HepG2 (cell line): ENCODE data around the gene PPIL6. TPM values are rescaled to one million over a fixed set of nuclear protein-coding genes. Genes with fewer than 3 reads are reported as not detected.
A peak's percentile ranks its signal among the peaks of the same experiment; 100 is the strongest.

ENCODE experiments used
- ARNTL ChIP-seq: sonication (generic); formaldehyde crosslinking; IDR thresholded peaks from 2 replicates; pipeline ENCODE4 v1.4.0; 2020; ENCODE audit warnings: mild to moderate bottlenecking, missing genetic modification reagents
- ATF7-NPFF ChIP-seq: sonication (generic); formaldehyde crosslinking; IDR thresholded peaks from 2 replicates; pipeline ENCODE4 v1.8.1; 2023; ENCODE audit warnings: mild to moderate bottlenecking, low read depth, missing genetic modification reagents, moderate library complexity
- DR1 ChIP-seq: sonication (generic); formaldehyde crosslinking; IDR thresholded peaks from 2 replicates; pipeline ENCODE4 v1.8.0; 2021; ENCODE audit warnings: mild to moderate bottlenecking, missing genetic modification reagents, inconsistent platforms
- HCFC1 ChIP-seq: fragments of 150-350 bp; IDR thresholded peaks from 2 replicates; pipeline ENCODE4 v1.6.1; 2014; ENCODE audit warnings: low read depth, low read length
- HOXA9 ChIP-seq: sonication (generic); formaldehyde crosslinking; IDR thresholded peaks from 2 replicates; pipeline ENCODE4 v1.8.1; 2022; ENCODE audit warnings: missing genetic modification reagents, mild to moderate bottlenecking, moderate library complexity, borderline replicate concordance
- POGK ChIP-seq: sonication (generic); formaldehyde crosslinking; conservative IDR thresholded peaks from 2 replicates; pipeline ENCODE4 v1.8.0; 2022; ENCODE audit warnings: mild to moderate bottlenecking, moderate library complexity, missing genetic modification reagents
- PREB ChIP-seq: sonication (generic); formaldehyde crosslinking; IDR thresholded peaks from 2 replicates; pipeline ENCODE4 v1.4.0; 2020; ENCODE audit warnings: missing genetic modification reagents
- RAD21 ChIP-seq: fragments of 450-650 bp; formaldehyde crosslinking; IDR thresholded peaks from 2 replicates; pipeline ENCODE4 v1.5.0; 2020; ENCODE audit warnings: mild to moderate bottlenecking
- THAP11 ChIP-seq: IDR thresholded peaks from 2 replicates; pipeline ENCODE4 v1.6.1; 2016; ENCODE audit warnings: missing biosample characterization, missing genetic modification reagents
- USF2 ChIP-seq, 2 experiments: sonication (generic) in 1 of 2; formaldehyde crosslinking in 1 of 2; IDR thresholded peaks; 2 replicates each; pipeline versions ENCODE4 v1.5.1 to v1.6.1; 2011 to 2020; ENCODE audit warnings: borderline replicate concordance in 1 of 2, low read depth in 1 of 2, low read length in 1 of 2, mild to moderate bottlenecking in 1 of 2, missing genetic modification reagents in 1 of 2, moderate library complexity in 1 of 2
- ZNF318 ChIP-seq: sonication (generic); formaldehyde crosslinking; IDR thresholded peaks from 2 replicates; pipeline ENCODE4 v1.4.0; 2020; ENCODE audit warnings: mild to moderate bottlenecking, missing genetic modification reagents
- ZNF556 ChIP-seq: sonication (generic); formaldehyde crosslinking; IDR thresholded peaks from 2 replicates; pipeline ENCODE4 v1.4.0; 2020; ENCODE audit warnings: mild to moderate bottlenecking, missing genetic modification reagents, borderline replicate concordance
- ZSCAN31 ChIP-seq: sonication (generic); formaldehyde crosslinking; IDR thresholded peaks from 2 replicates; pipeline ENCODE4 v1.5.0; 2020; ENCODE audit warnings: low read depth, mild to moderate bottlenecking, missing genetic modification reagents
- polyA plus RNA-seq, 8 experiments: library from polyadenylated mRNA; depleted of rRNA in 3 of 8; stranded (reverse) in 7 of 8; unstranded in 1 of 8; fragments of >200 nt; fragmentation: Illumina TruSeq in 4 of 8; extraction: Trizol in 4 of 8; gene quantifications; 2 replicates each; pipeline versions ENCODE4 v1.2.1 to v1.2.3, GENCODE V29; 2011 to 2016; ENCODE audit warnings: low read depth in 4 of 8, missing spikeins in 1 of 8, mixed read lengths in 1 of 8; ENCODE audit not compliant: insufficient read depth in 1 of 8
- total RNA-seq, 5 experiments: library from RNA; depleted of rRNA; stranded (reverse); fragments of >200 nt; fragmentation: Illumina TruSeq; extraction: Trizol; gene quantifications; 2 replicates each; pipeline ENCODE4 v1.2.3, GENCODE V29; 2016; ENCODE audit warnings: low read depth in 1 of 5

The PPIL6 gene
- total and polyA plus RNA-seq, 2 of the 13 experiments (the other 11 are each of a cell fraction or from before 2014, with no cell fraction given), result 0.22 to 0.46 TPM

- TF ChIP-seq ZSCAN31 (CRISPR knock-in tag) (peak; percentile 65; the same call in 1 of the 2 replicates), DR1 (CRISPR knock-in tag) (no peak), USF2 (IDR thresholded peaks at IDR 0.05; ENCODE audit: low read depth, low read length) (0 out of 2 replicates have a peak, but pooled peaks have one; percentile 16), USF2 (CRISPR knock-in tag; IDR thresholded peaks at IDR 0.05; ENCODE audit: borderline replicate concordance) (peak; percentile 55; the same call in 1 of the 2 replicates), RAD21 (CRISPR knock-in tag) (0 out of 2 replicates have a peak, but pooled peaks have one; percentile 49), THAP11 (CRISPR knock-in tag) (peak; percentile 60), PREB (CRISPR knock-in tag) (no peak), ZNF318 (CRISPR knock-in tag) (no peak), ARNTL (CRISPR knock-in tag) (peak; percentile 59; the same call in 1 of the 2 replicates), HCFC1 (peak; percentile 25; the same call in 1 of the 2 replicates), POGK (peak; percentile 78; the same call in 1 of the 2 replicates), ZNF556 (0 out of 2 replicates have a peak, but pooled peaks have one; percentile 27), HOXA9 (peak; percentile 43; the same call in 1 of the 2 replicates), ATF7-NPFF (CRISPR knock-in tag) (peak; percentile 62; the same call in 1 of the 2 replicates)
Measured at GRCh38 chr6:109482905-109483734, 42.7 kb upstream of the PPIL6 start, which contains the start of gene ZBTB24 (continued).
